Astrocyte of the hippocampus (primary cell): ENCODE measurements around the gene CENPO.
"Not testable (repeated sequence)": the region's sequence is repeated elsewhere in the genome, so short reads cannot be mapped to it uniquely, and the experiment has no call there.

Source experiments
- DNase-seq: peaks from one replicate; pipeline ENCODE4 v3.0.0; 2011; ENCODE audit warnings: low read depth, low spot score

CENPO gene

DNA sequence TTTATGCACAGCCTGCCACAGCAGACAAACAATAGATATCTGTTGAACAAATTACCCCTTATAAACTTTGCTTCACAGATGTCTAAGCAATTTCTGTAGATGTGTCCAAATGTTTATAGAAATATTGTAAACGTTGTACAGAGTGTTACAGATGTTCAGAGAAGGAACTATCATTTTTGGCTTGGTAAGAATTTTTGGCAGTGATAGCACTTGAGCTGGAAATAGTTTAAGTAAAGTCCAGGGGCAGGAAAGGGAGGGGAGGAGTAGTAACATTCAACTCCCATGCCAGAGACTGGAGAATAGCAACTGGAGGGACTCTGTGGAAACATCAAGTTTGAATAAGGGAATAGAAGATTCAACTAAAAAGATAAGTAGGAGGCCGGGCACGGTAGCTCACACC is 4.4 kb upstream of the CENPO start:
- DNase-seq: no peak

- no peak for DNase-seq
Measured at GRCh38 chr2:24791452-24791851, 1.8 kb upstream of the CENPO start.

- DNase-seq: no peak
Measured at GRCh38 chr2:24792542-24792873, 717 bp upstream of the CENPO start.

- peak; percentile 67 for DNase-seq
Measured at GRCh38 chr2:24793761-24794435, 673 bp downstream of the CENPO start.

- no peak for DNase-seq
Measured at GRCh38 chr2:24797644-24798043, 4.4 kb downstream of the CENPO start.

DNA sequence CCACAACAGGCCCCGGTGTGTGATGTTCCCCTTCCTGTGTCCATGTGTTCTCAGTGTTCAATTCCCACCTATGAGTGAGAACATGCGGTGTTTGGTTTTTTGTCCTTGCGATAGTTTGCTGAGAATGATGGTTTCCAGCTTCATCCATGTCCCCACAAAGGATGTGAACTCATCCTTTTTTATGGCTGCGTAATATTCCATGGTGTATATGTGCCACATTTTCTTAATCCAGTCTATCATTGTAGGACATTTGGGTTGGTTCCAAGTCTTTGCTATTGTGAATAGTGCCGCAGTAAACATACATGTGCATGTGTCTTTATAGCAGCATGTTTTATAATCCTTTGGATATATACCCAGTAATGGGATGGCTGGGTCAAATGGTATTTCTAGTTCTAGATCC is 7.3 kb downstream of the CENPO start:
- not testable (repeated sequence) for DNase-seq

DNA sequence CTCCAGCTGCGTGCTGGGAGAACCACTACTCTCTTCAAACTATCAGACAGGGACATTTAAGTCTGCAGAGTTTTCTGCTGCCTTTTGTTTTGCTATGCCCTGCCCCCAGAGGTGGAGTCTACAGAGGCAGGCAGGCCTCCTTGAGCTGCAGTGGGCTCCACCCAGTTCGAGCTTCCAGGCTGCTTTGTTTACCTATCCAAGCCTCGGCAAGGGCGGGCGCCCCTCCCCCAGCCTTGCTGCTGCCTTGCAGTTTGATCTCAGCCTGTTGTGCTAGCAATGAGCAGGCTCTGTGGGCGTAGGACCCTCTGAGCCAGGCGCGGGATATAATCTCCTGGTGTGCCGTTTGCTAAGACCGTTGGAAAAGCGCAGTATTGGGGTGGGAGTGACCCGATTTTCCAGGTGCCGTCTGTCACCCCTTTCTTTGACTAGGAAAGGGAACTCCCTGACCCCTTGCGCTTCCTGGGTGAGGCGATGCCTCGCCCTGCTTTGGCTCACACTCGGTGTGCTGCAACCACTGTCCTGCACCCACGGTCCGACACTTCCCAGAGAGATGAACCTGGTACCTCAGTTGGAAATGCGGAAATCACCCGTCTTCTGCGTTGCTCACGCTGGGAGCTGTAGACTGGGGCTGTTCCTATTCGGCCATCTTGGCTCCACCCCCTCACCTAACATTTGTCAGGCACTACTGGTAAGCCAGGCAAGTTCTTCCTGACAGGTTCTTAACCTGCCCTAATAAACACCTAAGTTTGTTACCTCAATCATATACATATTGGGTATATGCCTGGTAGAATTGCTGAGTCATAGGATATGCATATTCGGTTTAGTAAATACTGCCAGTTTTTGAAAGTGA is 12.8 kb downstream of the CENPO start:
- not testable (repeated sequence) for DNase-seq

DNA sequence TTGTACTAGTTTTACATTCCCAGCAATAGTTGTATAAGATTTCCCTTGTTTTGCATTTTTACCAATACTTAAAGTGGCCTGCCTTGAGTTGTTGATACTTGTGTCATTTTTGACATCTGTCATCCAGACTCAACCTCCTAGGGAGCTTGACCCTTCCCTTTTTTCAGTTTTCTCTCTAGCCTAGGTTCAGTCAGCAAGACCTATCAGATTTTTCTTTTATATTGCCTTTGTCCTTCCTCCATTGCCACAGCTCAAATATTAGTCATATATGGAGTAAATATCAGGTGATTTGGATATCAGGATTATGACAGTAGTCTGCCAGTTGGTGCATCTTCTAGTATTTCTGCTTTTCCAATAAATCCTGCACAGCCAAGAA is 13.4 kb downstream of the CENPO start:
- no peak for DNase-seq

- DNase-seq: no peak
Measured at GRCh38 chr2:24809316-24810007, 16.2 kb downstream of the CENPO start.

DNA sequence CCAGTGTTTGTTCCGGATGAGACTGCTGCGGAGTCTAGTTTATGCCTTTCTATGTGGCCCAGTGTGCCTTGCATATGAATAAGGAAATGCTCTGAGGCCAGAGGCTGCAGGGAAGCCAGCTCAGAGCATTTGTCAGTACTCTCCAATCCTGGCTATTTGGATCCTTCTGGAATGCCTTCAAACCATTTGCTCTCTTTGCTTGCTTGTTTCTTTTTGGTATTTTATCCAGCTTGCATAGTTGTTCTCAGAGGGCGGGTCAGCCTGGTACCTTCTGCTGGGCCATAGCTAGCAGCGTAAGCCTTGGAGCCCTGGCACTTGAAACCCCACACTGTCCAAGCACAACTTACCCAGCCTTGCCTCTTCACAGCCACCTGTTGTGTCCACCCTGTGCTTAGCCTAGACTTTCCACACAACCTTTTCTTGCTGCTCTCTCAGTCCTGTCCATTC is 20.5 kb downstream of the CENPO start:
- no peak for DNase-seq

GRCh38 chr2:24814516-24814915 is 21.3 kb downstream of the CENPO start:
- DNase-seq: no peak

- DNase-seq: no peak
Measured at GRCh38 chr2:24815171-24815570, 21.9 kb downstream of the CENPO start.

DNA sequence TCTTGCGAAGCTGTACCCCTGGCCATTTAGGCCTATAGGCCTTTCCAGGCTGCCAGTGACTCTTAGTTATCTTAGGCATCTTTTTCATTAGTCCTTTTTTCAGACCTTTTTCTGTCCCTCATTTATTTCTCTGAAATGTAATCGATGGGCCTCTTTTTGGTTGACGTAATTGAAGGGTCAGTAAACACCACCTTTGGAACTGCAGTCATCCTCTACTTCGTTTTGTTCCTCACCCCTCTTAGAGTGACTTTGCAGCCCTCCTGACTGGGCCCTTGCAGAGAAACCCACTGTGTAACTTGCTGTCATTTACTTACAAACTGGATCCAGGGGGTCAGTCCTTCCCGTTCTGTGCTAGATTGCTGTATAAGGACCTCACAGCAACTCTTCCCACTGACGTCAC is 23.2 kb downstream of the CENPO start:
- no peak for DNase-seq

GRCh38 chr2:24816884-24817283 is 23.7 kb downstream of the CENPO start:
- DNase-seq: peak; percentile 72

GRCh38 chr2:24818721-24819167 is 25.5 kb downstream of the CENPO start:
- DNase-seq: peak; percentile 60

- DNase-seq: no peak
Measured at GRCh38 chr2:24819442-24820174, 26.4 kb downstream of the CENPO start.

DNA sequence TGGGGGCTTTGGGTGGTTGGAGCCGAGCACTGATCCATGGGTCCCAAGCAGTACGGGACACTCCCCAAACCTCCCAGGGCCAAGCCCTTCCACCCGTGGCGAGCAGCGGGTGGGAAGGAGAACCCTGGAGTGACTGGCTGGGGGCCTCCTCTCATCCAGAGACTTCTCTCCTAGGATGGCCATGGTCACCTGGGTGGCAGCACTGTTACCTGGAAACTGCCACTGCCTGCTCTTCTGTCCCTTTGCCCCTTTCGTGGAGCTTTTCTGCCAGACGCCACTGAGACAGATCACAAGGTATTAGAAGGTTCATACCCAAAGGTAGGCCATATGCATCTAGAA is 26.9 kb downstream of the CENPO start:
- DNase-seq: no peak

GRCh38 chr2:24820598-24821432 is 27.6 kb downstream of the CENPO start:
- no peak for DNase-seq

- DNase-seq: no peak
Measured at GRCh38 chr2:24821433-24821891, 28.2 kb downstream of the CENPO start.

DNA sequence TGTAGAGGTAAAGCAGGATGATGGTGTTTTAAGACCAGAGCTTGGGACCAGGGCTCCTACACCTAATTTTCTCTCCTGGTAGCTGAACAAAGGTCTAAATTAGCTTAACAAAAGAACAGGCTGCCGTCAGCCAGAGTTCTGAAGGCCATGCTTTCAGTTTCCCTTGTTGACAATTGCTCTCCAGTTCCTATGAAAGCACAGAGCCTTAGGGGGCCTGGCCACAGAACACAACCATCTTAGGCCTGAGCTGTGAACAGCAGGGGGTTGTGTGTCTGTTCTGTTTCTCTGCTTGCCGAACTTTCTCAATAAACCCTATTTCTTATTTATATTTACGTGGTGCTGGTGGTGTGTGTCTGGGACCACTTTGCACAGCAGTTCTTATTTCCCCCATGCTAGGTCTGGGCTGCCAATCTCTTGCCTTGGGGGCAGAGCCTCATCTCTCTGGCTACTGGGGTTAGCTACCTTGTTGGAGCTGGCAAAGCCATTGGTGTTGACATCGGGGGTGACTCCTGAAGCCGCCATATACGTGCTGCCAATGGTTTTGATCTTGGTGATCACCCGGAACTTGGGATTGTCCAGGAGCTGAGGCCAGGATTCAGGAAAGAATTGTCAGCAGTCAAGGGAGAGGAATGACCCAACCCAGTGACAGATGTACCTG is 29.0 kb downstream of the CENPO start:
- DNase-seq: peak; percentile 64
